ENCODE data around the gene ADCK2.

DNA sequence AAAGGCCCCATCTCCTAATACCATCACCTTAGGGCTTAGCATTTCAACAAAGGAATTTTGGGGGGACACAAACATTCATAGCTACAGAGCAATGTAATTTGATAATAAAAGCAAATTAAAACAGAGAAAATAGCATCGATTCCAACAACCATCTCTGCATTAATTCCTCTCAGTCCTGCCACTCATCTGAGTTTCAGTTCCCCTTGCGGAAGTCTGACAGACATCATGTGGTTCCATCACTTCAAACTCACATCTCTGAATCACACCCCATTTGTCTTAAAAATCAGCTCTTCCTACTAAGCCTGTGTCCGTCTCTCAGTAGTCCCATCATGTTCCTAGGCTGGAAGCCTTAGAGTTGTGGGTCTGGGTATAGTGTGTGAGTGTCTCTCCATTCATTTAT, 3.6 kb downstream of the ADCK2 start:
- no peak for TF ChIP-seq CTCF (IDR thresholded peaks at IDR 0.05)
- TF ChIP-seq POLR2AphosphoS5 (IDR thresholded peaks at IDR 0.05): no peak
